ENCODE results near the gene HSD3B7.

Gene HSD3B7

DNA sequence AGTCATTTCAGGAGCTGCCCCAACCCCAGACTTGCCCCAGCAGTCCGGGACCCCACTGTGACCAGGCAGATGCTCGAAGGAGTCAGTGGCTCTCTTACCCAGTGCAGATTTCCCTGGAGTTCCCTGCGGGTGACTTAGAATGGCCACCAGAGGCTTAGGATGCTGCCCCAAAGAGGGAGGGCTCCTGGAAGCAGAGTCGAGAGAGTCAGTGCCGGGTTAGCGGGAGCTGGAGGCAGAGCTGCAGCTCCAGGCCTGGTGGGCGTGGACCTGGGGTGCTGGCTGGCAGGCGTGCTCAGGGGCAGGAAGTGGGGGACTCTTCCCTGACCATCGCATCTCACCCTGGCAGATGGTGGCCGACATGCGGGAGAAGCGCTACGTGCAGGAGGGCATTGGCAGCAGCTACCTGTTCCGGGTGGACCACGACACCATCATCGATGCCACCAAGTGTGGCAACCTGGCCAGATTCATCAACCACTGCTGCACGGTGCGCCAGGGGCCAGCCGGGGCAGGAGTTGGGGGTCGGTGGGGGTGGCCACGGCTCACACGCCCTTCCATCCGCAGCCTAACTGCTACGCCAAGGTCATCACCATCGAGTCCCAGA, 1.6 kb upstream of the HSD3B7 start:
- no peak for DNase-seq (ENCODE audit: low spot score)

GRCh38 chr16:30983898-30984610, 953 bp upstream of the HSD3B7 start:
- DNase-seq (ENCODE audit: low spot score) = no peak

- DNase-seq (ENCODE audit: low spot score) = no peak
Measured at GRCh38 chr16:30985401-30986128, 558 bp downstream of the HSD3B7 start.

- DNase-seq (ENCODE audit: low spot score) = no peak
Measured at GRCh38 chr16:30986129-30986991, 1.4 kb downstream of the HSD3B7 start.

DNA sequence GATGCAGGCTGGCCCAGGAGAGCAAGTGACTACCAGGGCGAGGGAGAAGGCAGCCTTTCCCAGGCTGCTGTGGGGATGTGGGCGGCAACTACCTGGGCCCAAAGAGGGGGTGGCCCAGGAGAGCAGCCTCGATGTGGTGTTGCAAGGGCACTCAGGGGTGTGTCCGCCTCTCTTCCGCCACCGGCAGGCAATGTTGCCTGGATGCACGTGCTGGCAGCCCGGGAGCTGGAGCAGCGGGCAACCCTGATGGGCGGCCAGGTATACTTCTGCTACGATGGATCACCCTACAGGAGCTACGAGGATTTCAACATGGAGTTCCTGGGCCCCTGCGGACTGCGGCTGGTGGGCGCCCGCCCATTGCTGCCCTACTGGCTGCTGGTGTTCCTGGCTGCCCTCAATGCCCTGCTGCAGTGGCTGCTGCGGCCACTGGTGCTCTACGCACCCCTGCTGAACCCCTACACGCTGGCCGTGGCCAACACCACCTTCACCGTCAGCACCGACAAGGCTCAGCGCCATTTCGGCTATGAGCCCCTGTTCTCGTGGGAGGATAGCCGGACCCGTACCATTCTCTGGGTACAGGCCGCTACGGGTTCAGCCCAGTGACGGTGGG, 2.7 kb downstream of the HSD3B7 start:
- no peak for DNase-seq (ENCODE audit: low spot score)

DNA sequence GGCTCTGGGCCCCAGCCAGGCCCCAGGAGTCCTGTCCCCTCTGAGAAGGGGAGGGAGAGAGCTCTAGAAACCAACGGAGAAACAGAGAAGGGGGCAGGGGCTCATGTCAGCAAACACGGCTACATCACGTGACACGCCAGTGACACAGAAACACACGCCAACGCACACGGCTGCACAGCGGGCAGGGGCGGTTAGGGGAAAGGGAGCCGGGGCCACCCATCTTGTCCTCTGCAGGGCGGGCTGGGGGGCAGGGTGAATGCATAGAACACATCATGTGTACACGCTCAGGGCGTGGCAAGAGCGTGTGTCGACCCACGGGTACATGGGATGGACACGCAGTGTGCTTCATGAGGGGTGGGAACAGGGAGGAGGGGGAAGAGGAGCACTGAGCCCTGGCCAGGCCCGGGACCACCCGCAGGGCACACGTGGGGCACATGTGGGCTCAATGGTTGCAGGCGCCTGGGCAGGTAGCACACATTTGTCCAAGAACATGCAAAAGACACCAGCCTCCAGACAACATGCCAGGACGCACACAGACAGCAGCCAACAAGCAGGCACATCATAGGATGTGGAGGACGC, 4.6 kb downstream of the HSD3B7 start:
- no peak for DNase-seq (ENCODE audit: low spot score)

GRCh38 chr16:30990105-30990504, 5.1 kb downstream of the HSD3B7 start:
- DNase-seq (ENCODE audit: low spot score) = no peak

- no peak for DNase-seq (ENCODE audit: low spot score)
Measured at GRCh38 chr16:30991052-30991451, 6.0 kb downstream of the HSD3B7 start.

GRCh38 chr16:30992276-30992780, 7.3 kb downstream of the HSD3B7 start:
- DNase-seq (ENCODE audit: low spot score) = no peak

DNA sequence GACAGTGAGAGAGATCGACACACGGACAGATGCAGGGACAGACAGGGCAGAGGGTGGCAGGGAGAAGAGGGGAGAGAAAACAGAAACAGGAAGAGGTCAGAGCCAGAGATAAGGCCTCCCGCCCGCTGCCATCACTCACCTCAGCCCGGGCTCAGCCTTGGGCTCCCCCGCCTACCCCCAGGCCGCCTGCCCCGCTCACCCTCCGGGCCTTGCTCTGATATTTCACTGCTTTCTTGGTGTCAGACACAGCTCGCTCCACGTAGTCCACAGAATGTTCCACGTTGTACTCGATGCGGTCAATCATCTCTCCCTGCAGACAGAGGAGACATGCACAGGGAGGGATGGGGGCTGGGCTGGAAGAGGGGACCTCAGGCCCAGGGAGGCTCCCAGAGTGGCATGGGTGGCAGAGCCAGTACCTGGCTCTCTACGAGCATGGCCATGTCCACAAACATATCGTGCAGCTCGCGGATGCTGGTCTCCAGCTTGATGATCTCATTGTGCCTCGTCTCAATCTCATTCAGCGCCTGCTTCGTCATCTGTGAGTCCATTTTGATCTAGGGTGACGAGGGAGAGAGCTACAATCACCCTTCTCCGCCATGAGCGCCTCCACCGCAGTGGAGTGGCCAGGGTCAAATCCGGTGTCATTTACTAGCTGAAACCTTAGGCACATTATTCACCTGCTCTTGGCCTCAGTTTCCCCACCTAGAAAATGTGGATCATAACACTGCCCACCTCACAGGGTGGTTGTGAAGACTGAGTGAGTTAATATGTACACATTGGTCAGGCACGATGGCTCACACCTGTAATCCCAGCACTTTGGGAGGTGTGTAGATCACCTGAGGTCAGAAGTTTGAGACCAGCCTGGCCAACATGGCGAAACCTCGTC, 8.2 kb downstream of the HSD3B7 start:
- no peak for DNase-seq (ENCODE audit: low spot score)

GRCh38 chr16:30995927-30996323, 10.9 kb downstream of the HSD3B7 start:
- DNase-seq (ENCODE audit: low spot score) = no peak

GRCh38 chr16:30996324-30996984, 11.4 kb downstream of the HSD3B7 start:
- DNase-seq (ENCODE audit: low spot score) = no peak

DNA sequence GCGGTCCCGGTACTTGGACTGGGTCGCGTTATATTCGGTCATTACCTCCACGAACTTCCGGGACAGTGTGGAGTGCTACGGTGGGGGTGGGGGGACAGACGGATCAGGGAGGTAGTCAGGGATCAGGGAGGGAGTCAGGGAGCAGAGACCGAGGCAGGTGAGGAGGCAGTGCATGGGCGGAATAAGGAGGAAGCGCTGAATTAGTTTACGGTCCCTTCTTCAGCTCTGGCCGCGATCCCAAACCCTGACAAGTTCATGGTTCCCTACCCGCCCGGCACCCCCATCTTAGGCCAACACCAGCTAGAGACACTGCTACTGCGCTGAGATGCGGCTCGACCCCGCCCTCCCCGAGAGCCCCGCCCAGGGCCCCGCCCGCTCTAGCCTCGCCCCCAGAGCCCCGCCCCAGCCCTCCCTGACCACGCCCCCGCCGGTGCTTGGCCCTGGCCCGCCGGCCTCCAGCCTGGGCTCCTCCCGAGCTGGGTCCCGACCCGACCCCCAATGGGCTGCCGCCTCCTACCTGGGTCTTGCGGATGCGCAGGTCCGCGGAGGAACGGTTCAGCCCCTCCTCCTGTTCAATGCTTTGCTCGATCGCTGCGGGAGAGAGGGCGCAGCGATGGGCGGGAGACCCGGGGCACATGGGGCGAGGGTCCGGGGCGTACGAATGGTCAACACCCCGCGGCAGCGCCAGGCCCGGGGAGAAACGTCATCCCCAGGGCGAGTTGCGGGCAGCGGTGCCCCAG, 12.1 kb downstream of the HSD3B7 start:
- DNase-seq (ENCODE audit: low spot score) = peak; percentile 84

DNA sequence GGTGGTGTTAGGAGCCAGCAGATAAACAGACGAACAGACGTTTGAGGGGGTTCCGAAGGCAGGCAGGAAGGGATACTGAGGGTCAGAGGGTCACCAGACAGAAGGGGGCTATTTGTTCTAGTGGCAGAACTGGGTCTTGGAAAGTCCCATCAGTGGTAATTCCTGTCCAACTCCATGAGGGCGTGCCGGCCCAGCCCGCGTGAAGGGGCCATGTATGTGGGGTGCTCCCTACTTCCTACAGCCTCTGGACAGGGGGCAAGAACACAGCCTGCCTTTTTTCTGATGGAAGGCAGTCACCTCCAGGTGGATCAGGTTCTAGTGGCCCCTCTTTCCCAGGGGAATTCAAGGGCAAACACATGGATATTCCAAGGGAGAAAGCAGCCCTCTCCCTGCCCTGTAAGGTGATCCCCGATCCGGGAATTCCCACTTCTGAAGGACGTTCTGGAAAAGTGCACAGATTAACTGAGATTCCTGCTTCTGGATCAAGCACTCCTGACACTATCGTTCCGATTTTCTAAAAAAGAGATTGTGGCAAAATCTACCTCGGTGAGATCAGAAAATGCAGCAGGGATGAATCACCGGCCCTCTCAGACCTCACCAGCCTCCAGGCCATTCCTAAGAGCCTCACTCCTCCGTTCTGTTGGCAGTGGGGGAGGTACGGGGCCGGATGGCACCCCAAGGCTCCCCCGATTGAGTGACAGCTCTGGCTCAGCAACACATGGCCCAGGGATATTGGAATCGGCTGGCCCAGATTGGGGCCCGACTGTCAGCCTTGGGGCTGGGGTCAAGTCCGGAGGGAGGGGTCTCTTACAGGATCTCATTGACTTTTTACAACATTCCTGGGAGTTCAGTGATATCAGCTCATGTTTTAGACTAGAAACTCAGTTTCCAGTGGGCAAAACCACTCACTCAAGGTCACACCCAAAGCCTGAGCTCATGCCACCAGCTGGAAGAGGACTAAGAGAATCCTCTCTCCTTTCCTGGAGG, 13.0 kb downstream of the HSD3B7 start:
- DNase-seq (ENCODE audit: low spot score) = no peak

- DNase-seq (ENCODE audit: low spot score) = no peak
Measured at GRCh38 chr16:30998852-30999761, 14.1 kb downstream of the HSD3B7 start.

DNA sequence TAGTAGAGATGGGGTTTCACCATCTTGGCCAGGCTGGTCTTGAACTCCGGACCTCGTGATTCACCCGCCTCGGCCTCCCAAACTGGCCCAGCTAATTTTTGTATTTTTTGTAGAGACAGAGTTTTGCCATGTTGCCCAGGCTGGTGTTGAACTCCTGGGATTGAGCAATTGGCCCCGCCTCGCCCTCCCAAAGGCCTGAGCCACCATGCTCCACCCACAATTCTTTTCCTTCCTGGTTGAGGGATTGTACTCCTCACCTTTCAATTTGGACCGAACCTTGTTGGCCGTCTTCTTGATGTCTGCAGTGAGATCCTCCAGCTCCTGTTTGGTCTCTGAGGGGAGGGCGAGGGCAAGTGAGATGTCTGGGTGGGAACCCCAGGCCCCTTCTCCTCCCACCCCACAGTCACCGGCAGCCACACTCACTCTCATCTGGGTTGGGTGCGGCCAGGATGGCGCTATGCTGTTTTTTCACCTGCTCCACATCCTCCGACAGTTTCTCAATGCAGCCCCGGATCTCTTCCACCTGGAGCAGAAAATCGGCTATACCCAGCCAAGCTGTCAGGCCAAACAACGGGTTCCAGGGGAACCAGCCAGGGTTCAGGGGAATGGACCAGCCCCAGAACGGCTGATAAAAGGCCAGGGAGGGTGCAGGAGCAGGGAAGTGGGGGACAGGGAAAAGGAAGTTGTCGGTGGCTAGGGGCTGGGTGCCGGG, 15.8 kb downstream of the HSD3B7 start:
- no peak for DNase-seq (ENCODE audit: low spot score)
